GM23338 (cell line): Measurements from ENCODE around the gene NUDT9.

Experiments
- CTCF ChIP-seq, 2 experiments: fragments of 200-600 bp in 1 of 2; sonication (generic) in 1 of 2; conservative IDR thresholded peaks; 2 replicates each; pipeline versions ENCODE4 v1.5.1 to v1.6.1; 2016 to 2017; ENCODE audit warnings: antibody characterized with exemption in 2 of 2, low read depth in 2 of 2, mild to moderate bottlenecking in 2 of 2, moderate library complexity in 1 of 2
- EZH2 ChIP-seq: fragments of 200-600 bp; sonication (generic); IDR thresholded peaks from one replicate; pipeline ENCODE4 v1.8.0; 2017; ENCODE audit warnings: antibody characterized with exemption, mild to moderate bottlenecking, low read depth; ENCODE audit not compliant: unreplicated experiment
- EZH2phosphoT487 ChIP-seq: fragments of 200-600 bp; sonication (generic); IDR thresholded peaks from one replicate; pipeline ENCODE4 v1.8.1; 2018; ENCODE audit warnings: antibody characterized with exemption; ENCODE audit not compliant: unreplicated experiment
- JUNB ChIP-seq: IDR thresholded peaks from one replicate; pipeline ENCODE4 v1.6.1; 2016; ENCODE audit warnings: antibody characterized with exemption; ENCODE audit not compliant: unreplicated experiment
- POLR2AphosphoS5 ChIP-seq: IDR thresholded peaks from 2 replicates; pipeline ENCODE4 v1.6.1; 2016; ENCODE audit warnings: antibody characterized with exemption, low read depth
- ZNF331 ChIP-seq: fragments of 250-450 bp; sonication (Bioruptor Pico); IDR thresholded peaks from 2 replicates; pipeline ENCODE4 v1.5.0; 2020; ENCODE audit warnings: low read depth, mild to moderate bottlenecking, moderate library complexity
- TF ChIP-seq, protein P1 (sequence below): IDR thresholded peaks from one replicate; pipeline ENCODE4 v1.6.1; 2018; ENCODE audit warnings: antibody characterized with exemption; ENCODE audit not compliant: unreplicated experiment

DNA sequence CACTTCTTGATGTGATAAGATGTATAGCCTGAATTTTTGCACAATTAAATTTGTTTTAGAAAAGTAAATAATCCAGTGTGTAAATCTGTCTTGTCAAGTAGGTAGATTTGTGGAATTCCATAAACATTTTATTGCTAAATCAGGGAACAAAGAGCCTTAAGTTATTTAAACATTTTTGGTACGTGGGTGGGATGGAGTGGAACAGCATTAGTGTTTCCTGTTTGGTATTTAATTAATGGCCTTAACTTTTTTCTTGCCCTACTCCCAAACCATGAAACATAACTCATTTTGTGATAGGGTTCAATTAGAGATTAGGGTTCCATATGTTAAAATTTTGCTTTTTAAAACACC, 5.1 kb downstream of the NUDT9 start:
- TF ChIP-seq CTCF (conservative IDR thresholded peaks at IDR 0.05; ENCODE audit: low read depth in 2 of 2) (no peak), JUNB (no peak), EZH2 (no peak), POLR2AphosphoS5 (no peak), EZH2phosphoT487 (no peak), ZNF331 (no peak)
- TF ChIP-seq, protein P1, sequence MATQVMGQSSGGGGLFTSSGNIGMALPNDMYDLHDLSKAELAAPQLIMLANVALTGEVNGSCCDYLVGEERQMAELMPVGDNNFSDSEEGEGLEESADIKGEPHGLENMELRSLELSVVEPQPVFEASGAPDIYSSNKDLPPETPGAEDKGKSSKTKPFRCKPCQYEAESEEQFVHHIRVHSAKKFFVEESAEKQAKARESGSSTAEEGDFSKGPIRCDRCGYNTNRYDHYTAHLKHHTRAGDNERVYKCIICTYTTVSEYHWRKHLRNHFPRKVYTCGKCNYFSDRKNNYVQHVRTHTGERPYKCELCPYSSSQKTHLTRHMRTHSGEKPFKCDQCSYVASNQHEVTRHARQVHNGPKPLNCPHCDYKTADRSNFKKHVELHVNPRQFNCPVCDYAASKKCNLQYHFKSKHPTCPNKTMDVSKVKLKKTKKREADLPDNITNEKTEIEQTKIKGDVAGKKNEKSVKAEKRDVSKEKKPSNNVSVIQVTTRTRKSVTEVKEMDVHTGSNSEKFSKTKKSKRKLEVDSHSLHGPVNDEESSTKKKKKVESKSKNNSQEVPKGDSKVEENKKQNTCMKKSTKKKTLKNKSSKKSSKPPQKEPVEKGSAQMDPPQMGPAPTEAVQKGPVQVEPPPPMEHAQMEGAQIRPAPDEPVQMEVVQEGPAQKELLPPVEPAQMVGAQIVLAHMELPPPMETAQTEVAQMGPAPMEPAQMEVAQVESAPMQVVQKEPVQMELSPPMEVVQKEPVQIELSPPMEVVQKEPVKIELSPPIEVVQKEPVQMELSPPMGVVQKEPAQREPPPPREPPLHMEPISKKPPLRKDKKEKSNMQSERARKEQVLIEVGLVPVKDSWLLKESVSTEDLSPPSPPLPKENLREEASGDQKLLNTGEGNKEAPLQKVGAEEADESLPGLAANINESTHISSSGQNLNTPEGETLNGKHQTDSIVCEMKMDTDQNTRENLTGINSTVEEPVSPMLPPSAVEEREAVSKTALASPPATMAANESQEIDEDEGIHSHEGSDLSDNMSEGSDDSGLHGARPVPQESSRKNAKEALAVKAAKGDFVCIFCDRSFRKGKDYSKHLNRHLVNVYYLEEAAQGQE = no peak
